Mesenteric fat pad (tissue), 1 donor: ENCODE measurements around the gene GINS1. TPM values are rescaled to one million over a fixed set of nuclear protein-coding genes. Genes with fewer than 3 reads are reported as not detected.

Source experiments
- DNase-seq: peaks from one replicate; pipeline ENCODE4 v3.0.0-alpha.2; 2020; ENCODE audit warnings: low spot score
- long read RNA-seq: library from polyadenylated mRNA; unstranded; transcript quantifications from one replicate; pipeline ENCODE4 v2.0.0, GENCODE V29; 2020
- total RNA-seq: library from RNA; stranded (reverse); fragmentation: NEBNext Ultra II Directional; extraction: Animal tissue kit (Norgen Biotek cat#: 25700); gene quantifications from one replicate; pipeline ENCODE4 v1.2.1, GENCODE V29; 2021
- donor health status: DM: yes; HTN: yes; CAD: no.

GINS1 gene
- 0.58 TPM for total RNA-seq
- long read RNA-seq, result 0 reads

DNA sequence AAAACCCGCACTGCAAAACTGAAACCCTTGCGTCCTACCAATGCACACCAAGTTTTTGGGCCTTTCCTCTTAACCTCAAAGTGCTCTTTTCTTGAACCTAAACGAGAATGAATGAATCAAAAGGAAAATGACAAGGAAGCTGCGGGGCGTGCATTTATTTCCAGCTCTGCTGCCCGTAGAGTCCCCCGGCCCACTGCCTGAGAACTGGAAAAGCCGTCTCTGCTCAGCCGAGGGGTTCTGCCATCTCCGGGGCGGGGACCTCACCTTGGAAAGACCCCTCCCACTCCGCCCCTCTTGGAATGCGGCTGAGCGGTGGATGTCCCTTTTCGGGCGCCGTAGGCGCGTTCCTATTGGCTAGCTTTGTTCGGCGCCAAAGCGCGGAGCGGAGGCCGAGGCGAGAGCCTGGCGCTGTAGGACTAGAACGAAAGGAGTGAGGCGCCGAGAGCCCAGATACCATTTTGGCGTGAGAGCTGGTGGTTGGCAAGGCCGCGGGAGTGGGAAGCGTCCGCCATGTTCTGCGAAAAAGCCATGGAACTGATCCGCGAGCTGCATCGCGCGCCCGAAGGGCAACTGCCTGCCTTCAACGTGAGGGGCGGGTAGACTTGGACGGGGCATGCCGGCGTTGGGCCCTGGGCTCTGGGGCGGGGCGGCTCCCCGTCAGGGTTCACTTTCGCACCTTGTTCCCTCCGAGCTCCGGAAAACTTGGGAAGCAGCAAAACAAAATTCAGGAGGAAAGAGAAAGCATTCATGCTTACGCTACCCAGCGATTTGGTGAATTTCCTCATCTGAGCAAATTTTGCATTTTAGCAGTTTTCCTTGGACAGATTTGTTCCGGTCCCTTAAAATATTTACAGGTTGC is at the start of gene GINS1:
Gene GINS1, plus strand, starts transcription at position 363 of the 859 bp plus-strand sequence. Its CDS starts 148 bp downstream, at position 511.
- DNase-seq, result peak; percentile 93

DNA sequence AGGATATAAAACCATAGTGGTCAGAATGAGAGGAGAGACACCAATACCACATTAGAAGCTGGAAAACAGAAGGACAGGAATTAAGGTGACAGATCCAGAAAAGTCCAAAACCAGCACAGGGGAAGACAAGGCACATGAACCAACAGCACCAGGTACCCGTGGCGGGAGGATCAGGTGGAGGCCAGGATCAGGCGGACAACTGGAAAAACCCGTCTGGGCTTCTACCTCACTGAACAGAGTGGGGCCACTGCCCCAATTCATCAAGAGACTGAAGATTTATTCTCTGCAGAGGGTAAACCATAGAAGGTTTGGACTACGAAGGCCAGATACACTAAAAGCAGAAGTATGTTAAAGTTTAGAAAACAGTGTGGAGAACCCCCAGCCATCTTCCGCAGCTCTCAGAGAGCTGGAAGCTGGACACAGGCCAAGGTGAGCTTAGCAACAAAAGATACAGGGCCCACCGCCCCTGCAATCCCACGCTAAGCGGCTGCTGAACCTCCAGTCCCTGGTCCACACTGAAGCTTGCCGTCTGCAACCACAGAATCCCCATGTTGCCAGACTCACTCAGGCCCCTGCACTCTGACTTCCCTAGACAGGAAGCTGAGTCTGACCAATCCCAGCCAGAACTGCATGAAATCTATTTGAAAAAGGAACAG is 46.7 kb upstream of the GINS1 start:
- no peak for DNase-seq

DNA sequence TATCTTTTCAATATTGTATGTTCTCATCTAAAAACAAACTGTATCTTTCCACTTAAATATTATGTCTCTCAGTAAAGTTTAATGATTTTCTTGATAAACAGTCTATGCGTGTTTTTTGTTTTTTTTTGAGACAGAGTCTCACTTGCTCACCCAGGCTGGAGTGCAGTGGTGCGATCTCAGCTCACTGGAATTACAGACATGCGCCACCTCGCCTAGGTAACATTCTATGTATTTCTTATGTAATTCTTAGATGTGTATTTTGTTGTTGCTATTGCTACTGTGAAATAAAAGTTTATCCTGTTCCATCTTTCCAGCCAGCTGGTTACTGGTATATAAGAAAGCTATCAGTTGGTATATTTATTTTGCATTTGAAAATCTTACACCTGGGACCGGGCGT is 46.2 kb upstream of the GINS1 start:
- DNase-seq, result no peak

DNA sequence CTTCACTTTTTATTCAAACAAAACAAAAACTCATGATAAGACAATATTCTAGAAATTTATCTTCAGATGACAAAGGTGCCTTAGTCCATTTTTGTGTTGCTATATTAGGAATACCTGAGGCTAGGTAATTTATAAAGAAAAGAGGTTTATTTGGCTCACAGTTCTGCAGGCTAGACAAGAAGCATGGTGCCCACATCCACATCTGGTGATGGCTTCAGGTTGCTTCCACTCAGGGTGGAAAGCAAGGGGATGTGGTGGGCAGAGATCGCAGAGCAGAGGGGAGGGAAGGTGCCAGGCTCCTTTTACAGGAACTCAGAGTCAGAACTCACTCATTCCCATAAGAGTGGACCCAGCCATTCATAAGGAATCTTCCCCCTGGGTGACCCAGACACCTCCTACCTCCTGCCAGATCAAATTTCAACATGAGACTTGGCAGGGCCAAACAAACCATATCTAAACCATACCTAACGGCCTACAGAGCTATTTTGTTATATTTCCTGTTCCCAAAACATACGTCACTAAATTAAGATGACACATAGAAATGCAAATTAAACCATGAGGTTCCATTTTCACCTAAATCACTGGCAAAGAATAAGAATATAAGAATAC is 43.2 kb upstream of the GINS1 start:
- no peak for DNase-seq

DNA sequence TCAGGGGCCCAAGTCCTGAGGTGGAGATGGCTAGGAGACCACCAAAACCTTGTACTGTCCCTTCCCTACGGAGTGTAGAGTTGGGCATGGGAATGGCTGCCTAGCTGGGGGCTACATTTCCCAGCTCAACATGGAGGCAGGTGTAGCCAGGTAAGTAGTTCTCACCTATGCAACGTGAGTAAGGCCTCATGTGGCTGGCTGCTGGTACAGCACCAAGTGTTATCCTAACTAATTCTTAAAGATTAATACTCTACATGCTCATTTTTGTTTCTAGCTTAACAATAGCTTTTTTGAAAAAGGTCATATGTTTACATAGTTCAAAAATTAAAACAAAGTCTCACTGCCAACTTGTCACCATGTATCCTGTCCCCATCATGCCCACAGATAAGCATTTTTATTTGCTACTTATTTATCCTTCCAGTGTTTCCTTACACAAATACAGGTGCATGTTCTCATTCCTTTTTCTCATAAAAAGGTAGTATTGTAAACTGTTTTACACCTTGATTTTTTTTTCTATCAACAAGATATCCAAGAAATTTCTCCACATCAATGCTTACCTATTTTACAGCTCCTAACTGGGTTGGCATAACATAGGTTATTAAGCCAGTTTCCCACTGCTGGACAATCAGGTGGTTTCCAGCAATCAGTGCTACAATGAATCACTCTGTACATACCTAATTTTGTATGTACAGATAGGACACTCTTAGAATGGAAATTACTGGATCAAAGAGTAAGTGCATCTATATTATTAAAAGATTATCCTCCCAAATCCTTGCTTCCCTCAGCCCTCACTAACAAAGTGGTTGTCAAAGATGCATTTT is 42.4 kb upstream of the GINS1 start:
- no peak for DNase-seq

DNA sequence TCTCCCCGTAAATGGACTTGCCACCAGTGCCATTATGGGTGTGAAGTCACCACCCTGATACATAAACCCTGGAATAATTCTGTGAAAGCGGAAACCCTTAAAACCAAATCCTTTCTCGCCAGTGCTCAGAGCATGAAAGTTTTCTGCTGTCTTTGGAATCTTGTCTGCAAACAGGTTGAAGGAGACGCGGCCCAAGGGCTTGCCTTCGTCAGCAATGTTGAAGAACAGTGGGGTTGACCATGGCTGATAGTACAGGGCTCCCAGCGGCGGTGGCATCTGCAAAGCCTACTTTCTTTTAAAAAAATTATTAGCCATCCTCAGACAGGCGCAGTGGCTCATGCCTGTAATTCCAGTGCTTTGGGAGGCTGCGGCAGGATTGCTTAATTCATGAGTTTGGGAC is 38.9 kb upstream of the GINS1 start:
- DNase-seq, result no peak

DNA sequence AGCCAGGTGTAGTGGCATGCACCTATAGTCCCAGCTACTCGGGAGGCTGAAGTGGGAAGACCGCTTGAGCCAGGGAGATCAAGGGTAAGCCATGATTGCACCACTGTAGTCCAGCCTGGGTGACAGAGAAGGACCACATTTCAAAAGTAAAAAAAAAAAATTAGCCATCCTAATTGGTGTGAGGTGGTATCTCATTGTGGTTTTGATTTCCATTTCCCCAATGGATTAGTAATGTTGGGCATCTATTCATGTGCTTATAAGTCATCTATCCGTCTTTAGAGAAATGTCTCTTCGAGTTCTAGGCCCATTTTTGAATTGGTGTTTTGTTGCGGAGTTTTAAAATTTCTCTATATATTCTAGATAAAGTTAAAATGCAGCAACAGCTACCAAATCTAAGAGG is 38.5 kb upstream of the GINS1 start:
- no peak for DNase-seq

DNA sequence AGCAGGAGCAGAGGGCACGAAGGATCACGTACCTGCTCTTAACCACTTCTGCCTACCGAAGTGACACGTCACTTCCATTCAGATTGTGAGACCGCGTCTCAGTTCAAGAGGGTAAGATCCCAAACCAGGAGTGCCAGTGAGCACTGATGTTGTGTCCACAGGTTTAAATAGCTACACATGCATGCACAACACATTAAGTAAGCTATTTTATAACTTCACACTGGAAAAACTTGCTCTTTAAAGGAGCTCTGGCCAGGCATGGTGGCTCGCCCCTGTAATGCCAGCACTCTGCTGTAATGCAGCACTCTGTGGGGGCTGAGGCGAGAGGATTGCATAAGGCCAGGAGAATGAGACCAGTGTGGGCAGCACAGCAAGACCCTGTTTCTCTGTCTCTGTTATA is 37.9 kb upstream of the GINS1 start:
- DNase-seq, result no peak

DNA sequence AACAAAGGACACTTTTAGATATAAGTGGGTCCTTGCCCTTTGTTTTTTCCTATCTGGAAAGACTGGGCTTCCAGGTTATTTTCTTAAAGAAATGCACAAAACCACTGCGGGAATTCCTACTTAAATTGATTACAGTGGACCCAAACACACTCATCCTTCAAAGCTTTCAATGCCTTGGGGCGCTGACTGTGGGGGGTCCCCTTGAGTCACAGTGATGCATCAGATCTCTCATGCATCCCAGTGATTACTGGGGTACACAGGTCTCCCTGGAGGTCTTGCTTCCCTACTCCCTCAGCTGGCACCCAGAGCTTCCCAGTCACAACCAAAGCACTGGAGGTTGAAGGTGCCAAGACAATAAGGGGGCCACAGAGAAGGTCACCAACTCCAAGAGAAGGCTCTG is 37.5 kb upstream of the GINS1 start:
- DNase-seq, result no peak

DNA sequence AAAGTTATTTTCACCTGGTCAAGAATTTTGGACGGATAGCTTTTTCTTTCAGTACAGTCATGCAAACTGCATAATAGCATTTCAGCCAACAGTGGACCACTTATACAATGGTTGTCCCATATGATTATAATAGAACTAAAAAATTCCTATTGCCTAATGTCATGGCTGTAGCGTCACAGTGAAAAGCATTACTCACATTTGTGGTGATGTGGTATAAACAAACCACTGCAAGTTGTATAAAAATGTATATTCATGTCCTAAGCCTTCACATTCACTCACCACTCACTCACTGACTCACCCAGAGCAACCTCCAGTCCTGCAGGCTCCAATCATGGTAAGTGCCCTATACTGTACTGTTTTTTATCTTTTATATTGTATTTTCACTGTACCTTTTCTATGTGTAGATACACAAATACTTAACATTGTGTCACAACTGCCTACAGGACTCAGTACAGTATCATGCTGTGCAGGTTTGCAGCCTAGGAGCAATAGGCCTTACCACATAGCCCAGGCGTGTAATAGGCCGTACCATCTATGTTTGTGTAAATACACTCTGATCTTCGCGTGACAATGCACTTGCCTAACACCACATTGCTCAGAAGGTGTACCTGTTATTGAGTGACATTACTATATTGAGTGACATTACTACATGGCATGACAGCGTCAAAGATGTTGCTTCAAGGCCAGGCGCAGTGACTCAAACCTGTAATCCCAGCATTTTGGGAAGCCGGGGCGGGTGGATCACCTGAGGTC is 34.7 kb upstream of the GINS1 start:
- no peak for DNase-seq

DNA sequence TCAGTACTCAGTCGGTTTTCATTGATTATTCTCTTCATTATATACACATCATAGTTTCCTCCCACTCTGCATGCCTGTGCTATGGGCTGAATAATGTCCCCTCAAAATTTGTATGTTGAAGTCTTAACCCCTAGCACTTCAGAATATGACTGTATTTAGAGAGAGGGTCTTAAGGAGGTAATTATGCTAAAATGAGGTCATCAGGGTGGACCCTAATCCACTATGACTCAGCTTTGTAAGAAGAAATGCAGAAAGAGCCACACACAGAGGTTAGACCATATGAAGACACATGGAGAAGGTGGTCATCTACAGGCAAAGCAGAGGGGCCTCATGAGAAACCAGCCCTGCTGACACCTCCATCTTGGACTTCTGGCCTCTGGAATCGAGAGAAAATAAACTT is 32.6 kb upstream of the GINS1 start:
- DNase-seq, result no peak

DNA sequence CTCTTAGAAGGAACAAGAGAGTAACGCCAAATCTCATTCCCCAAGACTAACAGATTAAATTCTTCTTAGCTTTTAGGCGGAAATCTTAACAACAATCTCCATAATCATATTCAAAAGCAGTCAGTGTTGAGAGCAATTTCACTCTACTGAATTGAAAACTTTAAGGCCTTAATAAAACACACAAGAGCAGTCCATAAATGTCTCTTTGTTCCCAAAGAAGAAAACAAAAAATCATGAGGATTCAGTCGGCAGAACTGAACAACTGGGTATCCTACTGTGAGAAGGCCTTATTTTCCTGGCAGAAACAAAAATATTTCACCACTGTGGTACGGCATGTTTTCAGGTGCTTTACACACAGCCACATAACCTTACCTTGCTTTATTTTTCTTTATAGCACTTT is 31.2 kb upstream of the GINS1 start:
- no peak for DNase-seq

DNA sequence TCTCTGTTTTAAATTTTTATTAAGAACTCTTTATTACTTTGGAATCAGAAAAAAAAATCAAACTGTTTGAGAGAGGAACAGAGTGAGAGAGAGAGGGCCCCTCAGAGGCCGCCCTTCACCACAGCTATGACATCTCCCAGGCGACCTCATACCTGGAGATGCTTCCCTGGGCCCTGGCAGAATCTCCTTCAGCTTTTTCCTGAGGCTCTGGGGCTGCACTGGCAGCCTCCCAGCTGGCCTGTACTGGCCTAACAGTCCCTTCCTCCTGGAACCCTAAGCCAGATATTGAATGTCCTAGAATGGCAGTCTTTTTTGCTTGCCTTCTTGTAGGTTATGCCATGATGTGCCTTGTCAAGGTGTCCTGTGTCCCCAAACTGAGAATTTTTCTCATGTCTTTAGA is 30.6 kb upstream of the GINS1 start:
- DNase-seq, result no peak

DNA sequence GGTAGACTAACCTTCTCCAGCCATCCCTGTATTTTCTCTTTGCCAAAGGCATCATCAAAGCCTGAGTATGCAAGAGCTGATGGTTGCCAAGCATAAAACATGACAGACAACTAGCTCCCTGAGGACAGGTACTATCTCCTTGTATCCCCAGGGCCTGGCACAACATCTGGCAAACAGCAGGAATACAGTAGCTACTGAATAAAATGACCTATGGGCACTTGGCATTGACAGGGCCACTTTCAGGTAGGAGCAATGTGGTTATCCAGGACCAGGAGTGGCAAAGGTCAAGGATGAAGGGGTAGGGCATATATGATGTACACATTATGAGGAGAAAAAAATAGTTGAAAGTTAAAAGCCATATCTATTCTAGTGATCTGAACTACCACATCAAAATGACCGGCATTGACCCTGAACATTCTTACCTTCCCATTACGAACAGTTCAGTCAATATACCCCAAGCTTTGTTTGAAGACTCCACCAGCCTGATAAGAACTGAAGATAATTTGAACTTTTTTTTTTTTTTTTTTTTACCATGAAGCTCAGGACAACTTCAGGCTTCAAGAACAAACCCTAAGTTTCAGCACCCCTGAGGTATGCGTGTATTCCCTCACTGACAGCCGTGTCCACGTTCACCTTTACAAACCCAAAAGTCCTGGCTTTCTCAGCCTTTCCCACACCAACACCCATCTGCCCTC is 29.1 kb upstream of the GINS1 start:
- no peak for DNase-seq

DNA sequence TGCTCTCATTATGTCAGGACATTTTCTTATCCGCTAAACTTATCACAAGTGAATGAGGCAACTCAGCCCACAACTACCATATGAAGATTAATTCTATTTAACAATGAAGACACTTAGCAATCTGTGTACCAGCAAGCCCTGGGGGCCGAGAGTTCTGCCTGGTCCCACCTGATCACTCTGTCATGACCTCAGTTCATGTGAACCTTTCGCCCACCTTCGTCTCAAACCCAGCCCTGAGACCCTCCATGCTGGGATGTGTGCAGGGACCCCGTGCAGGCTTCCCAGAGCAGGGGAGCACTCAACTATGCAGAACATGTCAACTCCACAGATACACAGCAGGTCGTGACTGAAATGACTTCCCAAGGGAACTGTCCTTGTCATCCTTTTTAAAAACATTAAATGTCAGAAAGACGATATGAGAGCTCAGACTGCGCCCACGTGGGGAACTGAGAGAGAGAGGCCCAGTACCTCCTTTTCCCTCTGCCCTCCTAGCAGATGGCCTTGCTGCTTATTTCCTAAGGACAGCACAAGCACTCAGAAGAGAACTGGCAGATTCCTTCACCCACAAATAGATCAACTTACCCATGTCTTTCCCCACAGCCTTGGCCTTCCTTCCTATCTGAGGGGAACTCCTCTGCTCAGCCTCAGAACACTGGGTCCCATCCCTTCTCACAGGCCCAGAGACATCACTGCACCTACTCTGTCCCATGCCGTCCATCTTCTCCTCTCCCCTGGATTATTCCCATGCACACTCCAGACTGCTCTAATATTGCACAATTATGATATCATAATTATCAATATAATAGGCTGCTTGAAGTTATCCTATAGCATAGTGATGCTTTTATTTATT is 28.4 kb upstream of the GINS1 start:
- DNase-seq, result no peak

DNA sequence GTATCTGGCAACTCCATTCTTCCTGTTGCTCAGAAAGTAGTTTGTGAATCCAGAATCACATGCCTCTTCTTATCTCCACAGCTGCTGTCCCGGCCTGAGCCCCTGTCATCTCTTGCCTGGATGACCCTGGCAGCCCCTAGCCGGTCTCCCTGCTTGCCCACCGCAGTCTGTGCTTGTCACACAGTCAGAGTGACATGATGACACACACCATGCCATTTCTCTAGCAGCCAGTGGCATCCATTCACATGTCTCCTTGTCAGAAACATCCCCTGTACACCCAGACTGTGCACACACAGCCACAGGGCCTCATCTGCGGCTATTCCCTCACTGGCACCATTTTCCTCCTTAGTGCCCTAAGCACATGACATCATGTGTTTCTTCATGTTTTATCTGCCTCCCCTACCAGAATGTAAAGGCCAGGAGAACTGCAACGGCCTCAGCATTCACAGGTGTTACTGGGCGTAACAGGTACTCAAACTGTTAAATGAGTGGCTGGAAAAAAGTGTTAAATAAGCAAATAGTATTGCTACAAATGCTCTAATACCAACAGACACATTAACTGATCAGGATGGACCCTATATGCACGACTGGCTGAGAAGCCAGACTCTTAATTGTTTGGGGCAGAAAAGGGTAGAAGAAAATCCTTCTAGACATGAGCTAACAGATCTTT is 26.4 kb upstream of the GINS1 start:
- DNase-seq, result no peak

DNA sequence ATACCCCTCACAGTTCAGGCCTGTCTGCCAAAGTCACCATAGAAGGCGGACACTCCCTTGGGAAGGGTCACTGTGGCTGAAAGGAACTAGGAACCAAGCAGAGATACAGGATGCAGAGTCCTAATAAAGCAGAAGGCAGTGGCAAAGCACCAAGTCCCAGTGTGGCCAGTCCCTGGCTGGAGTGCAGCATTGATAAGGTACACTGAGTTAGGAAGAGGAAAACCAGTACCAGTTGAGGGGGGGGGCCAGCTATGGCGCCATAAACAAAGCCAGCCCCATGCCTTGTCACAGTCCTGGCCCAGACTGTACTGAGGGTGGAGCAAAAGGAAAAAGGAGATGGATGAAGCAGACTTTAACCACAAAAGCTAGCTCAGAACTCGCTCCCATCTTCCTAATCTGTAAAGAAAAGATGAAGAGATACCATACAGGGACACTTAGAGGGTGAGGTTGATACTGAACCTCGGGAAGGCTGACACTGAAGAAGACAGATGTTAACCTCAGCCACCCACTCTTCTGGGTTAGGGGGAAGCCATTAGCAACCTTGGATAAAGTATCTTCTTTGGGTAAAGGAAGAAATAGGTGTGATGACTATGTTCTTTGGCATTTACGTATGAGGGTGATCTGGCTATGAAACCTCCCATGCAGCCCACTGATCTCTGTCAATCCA is 24.6 kb upstream of the GINS1 start:
- no peak for DNase-seq

DNA sequence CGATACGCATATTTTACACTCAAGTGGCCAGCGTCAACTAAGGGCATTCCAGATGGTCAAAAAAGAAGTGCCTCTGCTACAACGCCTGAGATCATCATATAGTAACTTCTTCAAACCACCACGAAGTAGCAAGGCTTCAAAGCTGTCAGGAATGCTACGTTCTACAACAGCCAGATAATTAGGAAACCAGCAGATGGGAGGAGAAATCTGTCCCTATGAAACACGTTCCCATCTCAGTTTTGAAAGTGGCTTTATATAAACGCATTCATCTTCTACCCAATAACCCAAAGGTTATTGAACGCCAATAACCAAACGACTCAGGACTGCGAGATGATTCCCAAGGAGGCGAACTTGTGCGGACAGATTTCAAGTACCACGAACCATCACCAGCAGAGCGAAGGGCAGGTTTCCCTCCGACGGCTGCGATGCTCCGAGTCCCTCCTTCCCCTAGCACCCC is 18.0 kb upstream of the GINS1 start:
- DNase-seq, result no peak
